GM21737 (cell line): ENCODE measurements around the gene CASS4.
A peak's percentile ranks its signal among the peaks of the same experiment; 100 is the strongest.
"Not testable (repeated sequence)": the region's sequence is repeated elsewhere in the genome, so short reads cannot be mapped to it uniquely, and the experiment has no call there.

Source experiments
- ATAC-seq: cut with Tn5 transposase; IDR thresholded peaks from one replicate; pipeline ENCODE4 v1.9.1; 2021; ENCODE audit warnings: mild to moderate bottlenecking, moderate library complexity; ENCODE audit not compliant: unreplicated experiment

The CASS4 gene

GRCh38 chr20:56392132-56392880 is 19.8 kb upstream of the CASS4 start, which contains the start of the genes AURKA and CSTF1:
Gene AURKA (minus strand): TSS chr20:56392215. CDS start chr20:56388197, 4,018 bp downstream.
Gene CSTF1 (plus strand): TSS chr20:56392645. CDS start chr20:56395553, 2,908 bp downstream.
- ATAC-seq, result peak; percentile 91

GRCh38 chr20:56392881-56393482 is 19.1 kb upstream of the CASS4 start:
- no peak for ATAC-seq

- ATAC-seq, result no peak
Observed at GRCh38 chr20:56393653-56394052, 18.4 kb upstream of the CASS4 start.

GRCh38 chr20:56395166-56395565 is 16.9 kb upstream of the CASS4 start:
- ATAC-seq, result no peak

- peak; percentile 60 for ATAC-seq
Observed at GRCh38 chr20:56400001-56400640, 11.9 kb upstream of the CASS4 start.

- no peak for ATAC-seq
Observed at GRCh38 chr20:56403465-56403864, 8.6 kb upstream of the CASS4 start.

- ATAC-seq, result not testable (repeated sequence)
Observed at GRCh38 chr20:56405356-56405755, 6.7 kb upstream of the CASS4 start.

- ATAC-seq, result no peak
Observed at GRCh38 chr20:56406910-56407309, 5.2 kb upstream of the CASS4 start.

GRCh38 chr20:56409521-56409920 is 2.5 kb upstream of the CASS4 start:
- no peak for ATAC-seq

- no peak for ATAC-seq
Observed at GRCh38 chr20:56409956-56410355, 2.1 kb upstream of the CASS4 start.

- ATAC-seq, result not testable (repeated sequence)
Observed at GRCh38 chr20:56411287-56411686, 773 bp upstream of the CASS4 start.

- ATAC-seq, result no peak
Observed at GRCh38 chr20:56412473-56412790, 372 bp downstream of the CASS4 start.

- ATAC-seq, result no peak
Observed at GRCh38 chr20:56412949-56413348, 889 bp downstream of the CASS4 start.

GRCh38 chr20:56414842-56415765 is 3.0 kb downstream of the CASS4 start:
- no peak for ATAC-seq

- no peak for ATAC-seq
Observed at GRCh38 chr20:56417402-56417801, 5.3 kb downstream of the CASS4 start.

GRCh38 chr20:56417911-56418310 is 5.9 kb downstream of the CASS4 start:
- ATAC-seq, result no peak

GRCh38 chr20:56418385-56418861 is 6.4 kb downstream of the CASS4 start:
- no peak for ATAC-seq

GRCh38 chr20:56420028-56420427 is 8.0 kb downstream of the CASS4 start:
- no peak for ATAC-seq

- ATAC-seq, result no peak
Observed at GRCh38 chr20:56420940-56421688, 9.1 kb downstream of the CASS4 start.
